GM12891 (cell line): Measurements from ENCODE around the gene SOD3. TPM values are rescaled to one million over a fixed set of nuclear protein-coding genes. Genes with fewer than 3 reads are reported as not detected.

Source experiments
- DNase-seq: peaks from one replicate; pipeline ENCODE4 v3.0.0; 2011; ENCODE audit warnings: low spot score; ENCODE audit not compliant: insufficient read length
- FAIRE-seq: peaks from 2 replicates; lab custom pipeline; 2011; peaks lifted over from hg19 to GRCh38; lab: Jason Lieb, UNC
- PAX5 ChIP-seq: IDR thresholded peaks from 2 replicates; pipeline ENCODE4 v1.6.1; 2011; ENCODE audit warnings: low read length, moderate library complexity, mild to moderate bottlenecking; ENCODE audit not compliant: insufficient read depth, severe bottlenecking
- POLR2A ChIP-seq: IDR thresholded peaks from 2 replicates; pipeline ENCODE4 v1.6.1; 2011; ENCODE audit warnings: low read depth, low read length, control low read depth
- POLR2AphosphoS5 ChIP-seq: IDR thresholded peaks from 2 replicates; pipeline ENCODE4 v1.6.1; 2011; ENCODE audit warnings: low read depth, low read length, control low read depth
- POU2F2 ChIP-seq: IDR thresholded peaks from 2 replicates; pipeline ENCODE4 v1.6.1; 2011; ENCODE audit warnings: low read depth, mild to moderate bottlenecking, control low read depth, low read length, moderate library complexity
- SPI1 ChIP-seq: IDR thresholded peaks from 2 replicates; pipeline ENCODE4 v1.6.1; 2011; ENCODE audit warnings: low read depth, low read length, control low read depth
- TAF1 ChIP-seq: IDR thresholded peaks from 2 replicates; pipeline ENCODE4 v1.6.1; 2011; ENCODE audit warnings: low read depth, low read length, control low read depth
- polyA plus RNA-seq: library from polyadenylated mRNA; unstranded; fragments of >200 nt; gene quantifications from one replicate; pipeline ENCODE4 v1.2.1, GENCODE V29; 2012; ENCODE audit warnings: low read depth, missing spikeins, inconsistent platforms; ENCODE audit not compliant: missing spikeins

The SOD3 gene, protein sequence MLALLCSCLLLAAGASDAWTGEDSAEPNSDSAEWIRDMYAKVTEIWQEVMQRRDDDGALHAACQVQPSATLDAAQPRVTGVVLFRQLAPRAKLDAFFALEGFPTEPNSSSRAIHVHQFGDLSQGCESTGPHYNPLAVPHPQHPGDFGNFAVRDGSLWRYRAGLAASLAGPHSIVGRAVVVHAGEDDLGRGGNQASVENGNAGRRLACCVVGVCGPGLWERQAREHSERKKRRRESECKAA
- not detected for polyA plus RNA-seq

DNA sequence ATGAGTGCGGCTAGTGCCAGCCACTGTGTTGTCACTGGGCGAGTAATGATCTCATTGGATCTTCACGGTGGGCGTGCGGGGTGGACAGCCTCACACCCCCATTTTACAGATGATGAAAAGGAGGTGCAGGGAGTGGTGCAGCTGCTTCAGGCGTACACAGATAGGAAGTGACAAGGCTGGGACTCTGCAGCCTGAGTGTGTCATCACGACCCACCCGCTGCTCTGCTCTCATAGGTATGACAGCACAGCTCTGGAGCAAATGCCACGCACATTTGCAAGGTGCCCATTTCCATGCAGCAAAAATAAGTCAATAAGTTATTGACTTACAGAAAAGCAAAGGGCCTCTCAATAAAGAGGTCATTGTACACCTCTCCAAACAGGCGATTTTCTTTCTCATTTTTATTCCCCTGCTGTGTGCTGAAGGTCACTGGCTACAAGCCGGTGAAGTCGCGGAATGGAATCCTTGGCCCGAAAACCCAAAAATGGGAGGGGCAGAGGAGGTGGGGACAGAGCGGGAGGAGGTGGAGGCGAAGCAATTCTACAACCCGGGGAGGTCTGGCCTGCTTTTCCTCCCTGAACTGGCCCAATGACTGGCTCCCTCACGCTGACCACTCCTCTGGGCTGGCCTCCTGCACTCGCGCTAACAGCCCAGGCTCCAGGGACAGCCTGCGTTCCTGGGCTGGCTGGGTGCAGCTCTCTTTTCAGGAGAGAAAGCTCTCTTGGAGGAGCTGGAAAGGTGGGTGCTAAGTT lies at the start of gene SOD3:
TSS of gene SOD3 (plus strand) at position 658 of the 750 bp plus-strand sequence. CDS start 3,949 bp downstream, outside the sequence.
- TF ChIP-seq POLR2AphosphoS5 (no peak), POLR2A (no peak), PAX5 (no peak), TAF1 (no peak), SPI1 (no peak), POU2F2 (no peak)
- no peak for DNase-seq
- no peak for FAIRE-seq

- DNase-seq (no peak), FAIRE-seq (no peak)
- TF ChIP-seq PAX5 = no peak
- TF ChIP-seq POU2F2 = no peak
- TF ChIP-seq TAF1 = no peak
- no peak for TF ChIP-seq POLR2A
- no peak for TF ChIP-seq POLR2AphosphoS5
- TF ChIP-seq SPI1 = no peak
Measured at GRCh38 chr4:24747234-24747975, 48.0 kb upstream of the SOD3 start.

DNA sequence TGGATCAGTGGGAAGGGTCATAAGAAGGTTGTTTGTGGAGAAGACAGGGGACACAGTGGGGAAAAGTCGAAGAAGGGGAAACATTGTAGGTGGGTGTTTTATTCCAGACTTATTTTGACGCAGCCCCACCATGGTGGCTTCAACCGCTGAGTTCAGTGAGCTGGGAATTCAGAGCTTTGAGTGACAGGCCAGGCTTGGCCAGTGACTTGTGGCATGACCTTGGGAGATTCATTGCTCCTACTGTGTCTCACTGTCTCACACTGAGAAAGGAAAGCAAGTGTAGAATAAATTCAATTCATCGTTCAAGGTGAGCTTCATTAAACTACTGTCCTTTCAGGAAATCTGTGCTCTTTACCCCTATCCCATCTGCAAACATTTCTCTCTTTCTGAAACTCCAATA lies 47.4 kb upstream of the SOD3 start:
- TF ChIP-seq TAF1 (no peak), PAX5 (no peak), SPI1 (no peak), POU2F2 (no peak), POLR2A (no peak), POLR2AphosphoS5 (no peak)
- DNase-seq (no peak), FAIRE-seq (no peak)

- no peak for DNase-seq
- no peak for TF ChIP-seq POLR2AphosphoS5
- no peak for TF ChIP-seq TAF1
- TF ChIP-seq SPI1 = no peak
- TF ChIP-seq PAX5 = no peak
- TF ChIP-seq POLR2A = no peak
- no peak for TF ChIP-seq POU2F2
Measured at GRCh38 chr4:24748758-24749350, 46.5 kb upstream of the SOD3 start.

DNA sequence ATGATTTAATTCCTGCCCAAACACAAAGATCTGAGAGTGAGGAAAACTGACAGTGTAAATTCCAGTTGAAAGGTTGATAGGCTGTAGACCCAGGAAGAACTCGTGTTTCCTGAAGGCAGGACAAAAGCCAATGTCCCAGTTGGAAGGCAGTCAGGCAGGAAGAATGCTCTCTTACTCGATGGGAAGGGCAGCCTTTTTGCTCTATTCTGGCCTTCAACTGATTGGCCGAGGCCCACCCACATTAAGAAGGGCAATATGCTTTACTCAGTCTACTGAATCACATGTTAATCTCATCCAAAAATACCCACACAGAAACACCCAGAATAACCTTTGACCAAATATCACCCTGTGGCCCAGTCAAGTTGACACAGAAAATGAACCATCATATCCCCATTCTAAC lies 45.3 kb upstream of the SOD3 start:
- TF ChIP-seq POLR2AphosphoS5 = no peak
- TF ChIP-seq POLR2A = no peak
- no peak for TF ChIP-seq POU2F2
- no peak for TF ChIP-seq SPI1
- no peak for TF ChIP-seq TAF1
- no peak for TF ChIP-seq PAX5
- FAIRE-seq (no peak), DNase-seq (no peak)

More at GRCh38 chr4:24748758-24749350, 46.5 kb upstream of the SOD3 start:
- no peak for FAIRE-seq

DNA sequence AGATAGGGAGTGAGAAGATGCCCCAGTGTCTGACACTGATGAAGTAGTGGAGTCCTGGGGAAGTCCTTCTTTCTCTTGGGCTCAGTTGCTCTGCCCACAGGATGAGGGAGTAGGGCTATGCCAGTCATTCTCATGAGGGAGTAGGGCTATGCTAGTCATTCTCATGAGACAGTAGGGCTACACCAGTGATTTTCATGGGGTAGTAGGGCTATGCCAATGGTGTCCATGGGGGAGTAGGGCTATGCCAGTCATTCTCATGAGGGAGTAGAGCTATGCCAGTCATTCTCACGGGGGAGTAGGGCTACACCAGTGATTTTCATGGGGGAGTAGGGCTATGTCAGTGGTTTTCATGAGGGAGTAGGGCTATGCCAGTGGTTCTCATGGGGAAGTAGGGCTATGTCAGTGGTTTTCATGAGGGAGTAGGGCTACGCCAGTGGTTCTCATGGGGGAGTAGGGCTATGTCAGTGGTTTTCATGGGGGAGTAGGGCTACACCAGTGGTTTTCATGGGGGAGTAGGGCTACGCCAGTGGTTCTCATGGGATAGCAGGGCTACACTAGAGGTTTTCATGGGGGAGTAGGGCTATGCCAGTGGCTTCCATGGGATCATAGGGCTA lies 43.3 kb upstream of the SOD3 start:
- FAIRE-seq (no peak), DNase-seq (no peak)

GRCh38 chr4:24753519-24753918 lies 41.9 kb upstream of the SOD3 start:
- DNase-seq (no peak), FAIRE-seq (no peak)
- TF ChIP-seq PAX5 = no peak
- TF ChIP-seq SPI1 = peak; percentile 31; the same call in 1 of the 2 replicates
- TF ChIP-seq TAF1 = no peak
- no peak for TF ChIP-seq POU2F2
- TF ChIP-seq POLR2AphosphoS5 = no peak

More for the DNA sequence above, 43.3 kb upstream of the SOD3 start:
- no peak for TF ChIP-seq POLR2AphosphoS5
- no peak for TF ChIP-seq POLR2A
- no peak for TF ChIP-seq POU2F2
- TF ChIP-seq TAF1 = no peak
- TF ChIP-seq PAX5 = no peak
- no peak for TF ChIP-seq SPI1

DNA sequence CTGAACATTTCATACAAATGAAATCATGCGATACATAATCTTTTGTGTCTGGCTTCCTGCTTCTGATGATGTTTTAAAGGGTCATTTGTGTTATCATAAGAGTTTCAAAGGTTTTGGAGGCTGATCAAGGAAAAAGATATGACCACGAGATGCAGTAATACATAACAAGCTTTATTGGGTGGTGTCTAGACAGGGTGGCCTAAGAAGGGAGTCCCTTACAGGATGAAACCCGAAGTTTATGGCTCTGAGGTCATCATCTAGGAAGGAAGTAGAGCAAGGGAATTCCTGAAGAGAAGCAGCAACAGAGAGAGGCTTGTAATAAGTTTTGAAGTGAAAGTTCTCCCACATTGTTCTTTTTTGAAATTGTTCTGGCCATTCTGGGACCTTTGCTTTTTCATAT lies 40.8 kb upstream of the SOD3 start:
- no peak for DNase-seq
- TF ChIP-seq POU2F2 (no peak), PAX5 (no peak), SPI1 (no peak), POLR2A (no peak), POLR2AphosphoS5 (no peak), TAF1 (no peak)

More for the DNA sequence above, 40.8 kb upstream of the SOD3 start:
- no peak for FAIRE-seq
